RWPE1 (cell line): ENCODE measurements around the gene LDLRAP1.

Source experiments
- CTCF ChIA-PET: fragments of 350-600 bp; sonication (Branson Sonifier 250); formaldehyde crosslinking; extraction: SDS; loops from one replicate; lab custom pipeline; 2021; lab: Yijun Ruan, JAX
- POLR2A ChIA-PET: fragments of 400-600 bp; formaldehyde crosslinking; extraction: SDS; loops from one replicate; lab custom pipeline; 2020; ENCODE audit warnings: antibody characterized with exemption; ENCODE audit not compliant: low non-redundant PET; lab: Yijun Ruan, JAX
- DNase-seq: peaks from one replicate; pipeline ENCODE4 v3.0.0; 2012; ENCODE audit warnings: low spot score
- H3K27ac ChIP-seq: fragments of 450-650 bp; 2 replicates; pipeline ENCODE4 v1.5.1; 2017
- CTCF ChIP-seq: fragments of 450-650 bp; conservative IDR thresholded peaks from 2 replicates; pipeline ENCODE4 v1.5.1; 2017; ENCODE audit warnings: low read depth, mild to moderate bottlenecking

Gene LDLRAP1

GRCh38 chr1:25615563-25616094, 72.2 kb downstream of the LDLRAP1 start:
- POLR2A ChIA-PET: interaction anchor here (0.7 kb wide), 1 partner anchor 71 kb away, joined by 3 read pairs; no protein-coding TSS in a partner anchor
- H3K27ac ChIP-seq: peak overlapping the region; percentile 43
- no peak for DNase-seq
- CTCF ChIA-PET: interaction anchor here (0.6 to 1.1 kb wide), 5 partner anchors 16 to 560 kb away, joined by 3 to 5 read pairs (median 3); no protein-coding TSS in a partner anchor
- no peak for TF ChIP-seq CTCF

- CTCF ChIA-PET: interaction anchor here (0.6 to 1.1 kb wide), 8 partner anchors 8 to 560 kb away, joined by 3 to 5 read pairs (median 4); no protein-coding TSS in a partner anchor
- POLR2A ChIA-PET: interaction anchor here (0.7 kb wide), 1 partner anchor 71 kb away, joined by 3 read pairs; no protein-coding TSS in a partner anchor
- DNase-seq: peak; percentile 91
- peak; percentile 27; the same call in 1 of the 2 replicates for TF ChIP-seq CTCF
- H3K27ac ChIP-seq: peak within 1 kb of the TSS; percentile 43
Measured at GRCh38 chr1:25616095-25616986, 72.9 kb downstream of the LDLRAP1 start, which contains the start of gene MAN1C1. Gene MAN1C1 (plus strand): TSS chr1:25616791. CDS start chr1:25617798, 1,007 bp downstream.

DNA sequence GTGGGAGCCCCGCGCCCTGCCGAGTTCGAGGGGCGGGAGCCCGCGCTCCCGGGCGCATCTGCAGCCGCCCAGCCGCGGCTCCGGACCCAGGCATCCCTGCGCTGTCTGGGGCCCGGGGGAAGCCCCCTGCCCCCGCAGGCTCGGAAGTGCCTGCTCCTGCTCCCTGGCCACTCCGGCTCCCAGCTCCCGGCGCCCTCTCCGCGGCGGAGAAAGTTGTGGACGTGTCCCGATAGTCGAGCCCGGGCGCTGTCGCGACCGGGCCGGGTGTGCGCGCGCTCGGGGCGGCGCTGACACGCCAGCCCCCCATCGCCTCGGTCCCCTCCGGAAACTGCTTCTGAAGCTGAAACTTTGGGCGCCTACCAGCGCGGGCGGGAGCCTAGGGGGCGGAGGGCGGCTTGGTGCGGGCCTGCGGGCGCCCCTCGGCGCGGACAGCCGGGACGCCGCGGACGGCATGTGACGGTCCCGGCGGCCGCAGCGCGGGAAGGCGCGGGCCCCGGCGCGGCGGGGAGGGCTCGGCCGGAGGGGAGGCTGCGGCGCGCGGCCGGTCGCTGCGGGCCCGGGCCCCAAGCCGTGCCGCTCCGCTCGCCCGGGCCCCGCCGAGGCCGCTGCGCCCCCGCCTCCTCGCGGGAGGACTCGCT, 73.7 kb downstream of the LDLRAP1 start:
- H3K27ac ChIP-seq: no peak overlapping the region
- POLR2A ChIA-PET: no interaction called here
- no peak for TF ChIP-seq CTCF
- CTCF ChIA-PET: interaction anchor here (0.6 to 0.9 kb wide), 4 partner anchors 9 to 1009 kb away, joined by 3 to 4 read pairs (median 4); no protein-coding TSS in a partner anchor
- DNase-seq: no peak

DNA sequence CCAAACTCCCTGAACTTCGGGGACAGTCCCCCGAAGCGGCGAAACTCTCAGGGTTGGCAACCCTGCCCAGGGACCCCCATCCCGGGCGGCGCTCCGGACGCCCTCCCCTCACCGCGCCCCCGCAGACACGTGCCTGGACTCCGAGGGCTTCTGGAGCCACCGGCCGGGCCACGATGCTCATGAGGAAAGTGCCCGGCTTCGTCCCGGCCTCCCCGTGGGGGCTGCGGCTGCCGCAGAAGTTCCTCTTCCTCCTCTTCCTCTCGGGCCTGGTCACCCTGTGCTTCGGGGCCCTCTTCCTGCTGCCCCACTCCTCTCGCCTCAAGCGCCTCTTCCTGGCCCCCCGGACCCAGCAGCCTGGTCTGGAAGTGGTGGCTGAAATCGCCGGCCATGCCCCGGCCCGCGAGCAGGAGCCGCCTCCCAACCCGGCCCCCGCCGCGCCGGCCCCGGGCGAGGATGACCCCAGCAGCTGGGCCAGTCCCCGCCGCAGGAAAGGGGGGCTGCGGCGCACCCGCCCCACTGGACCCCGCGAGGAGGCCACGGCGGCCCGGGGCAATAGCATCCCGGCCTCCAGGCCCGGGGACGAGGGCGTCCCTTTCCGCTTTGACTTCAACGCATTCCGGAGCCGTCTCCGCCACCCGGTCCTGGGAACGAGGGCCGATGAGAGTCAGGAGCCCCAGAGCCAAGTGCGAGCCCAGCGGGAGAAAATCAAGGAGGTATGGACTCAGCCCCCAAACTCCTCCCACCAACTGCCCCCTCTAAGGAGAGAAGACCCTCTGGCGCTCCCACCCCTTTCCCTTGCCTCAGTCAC, 74.4 kb downstream of the LDLRAP1 start:
- no peak for TF ChIP-seq CTCF
- ChIA-PET POLR2A (interaction anchor here (0.5 kb wide), 1 partner anchor 489 kb away, joined by 3 read pairs; no protein-coding TSS in a partner anchor), CTCF (interaction anchor here (0.6 kb wide), 2 partner anchors 203 to 1008 kb away, joined by 3 to 4 read pairs; no protein-coding TSS in a partner anchor)
- no peak overlapping the region for H3K27ac ChIP-seq
- DNase-seq: no peak

DNA sequence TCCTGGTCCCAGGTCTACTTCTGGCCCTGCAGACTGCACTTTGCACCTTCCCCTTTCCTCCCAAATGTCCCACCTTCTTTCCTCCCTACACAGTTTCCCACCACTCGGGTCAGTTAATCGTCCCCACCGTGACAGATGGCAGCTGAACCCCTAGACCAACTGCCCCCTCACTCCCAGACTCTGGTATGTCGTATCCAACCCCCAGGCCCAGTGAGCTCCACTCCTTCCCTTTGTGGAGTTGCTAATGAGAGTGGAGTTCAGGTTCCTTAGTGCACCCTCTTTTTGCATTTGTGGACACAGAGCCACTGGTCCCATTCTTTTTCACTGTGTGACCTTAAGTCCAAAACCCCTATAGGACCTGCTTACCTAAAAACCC, 75.0 kb downstream of the LDLRAP1 start:
- no peak overlapping the region for H3K27ac ChIP-seq
- no peak for TF ChIP-seq CTCF
- CTCF ChIA-PET: no interaction called here
- no peak for DNase-seq
- POLR2A ChIA-PET: interaction anchor here (0.5 kb wide), 1 partner anchor 489 kb away, joined by 3 read pairs; no protein-coding TSS in a partner anchor
